PFSK-1 (cell line): Measurements from ENCODE around the gene SH3PXD2A.

Experiments used
- FOXP2 ChIP-seq: optimal IDR thresholded peaks from 2 replicates; pipeline ENCODE3; 2011; ENCODE audit warnings: borderline replicate concordance, control low read depth, inconsistent platforms; ENCODE audit not compliant: insufficient read depth; ENCODE audit errors: extremely low read length, extremely low read depth
- POLR2AphosphoS5 ChIP-seq: IDR thresholded peaks from 2 replicates; pipeline ENCODE4 v1.6.1; 2012; ENCODE audit warnings: low read depth, mild to moderate bottlenecking, control low read depth, low read length, moderate library complexity
- SIN3A ChIP-seq: IDR thresholded peaks from 2 replicates; pipeline ENCODE4 v1.6.1; 2012; ENCODE audit warnings: mild to moderate bottlenecking, low read length, moderate library complexity, borderline replicate concordance; ENCODE audit not compliant: insufficient read depth
- TAF1 ChIP-seq: IDR thresholded peaks from 2 replicates; pipeline ENCODE4 v1.6.1; 2012; ENCODE audit warnings: low read length, control low read depth, borderline replicate concordance; ENCODE audit not compliant: insufficient read depth
- TF ChIP-seq, protein P1 (sequence below), 2 experiments: IDR thresholded peaks; 2 replicates each; pipeline versions ENCODE4 v1.6.1 to v1.8.0; 2011 to 2012; ENCODE audit warnings: low read depth in 2 of 2, low read length in 2 of 2, control low read depth in 1 of 2, inconsistent platforms in 1 of 2, mild to moderate bottlenecking in 1 of 2, moderate library complexity in 1 of 2; ENCODE audit not compliant: insufficient read depth in 1 of 2

- TF ChIP-seq POLR2AphosphoS5 (no peak), SIN3A (no peak), TAF1 (no peak), FOXP2 (no peak)
- TF ChIP-seq, protein P1, sequence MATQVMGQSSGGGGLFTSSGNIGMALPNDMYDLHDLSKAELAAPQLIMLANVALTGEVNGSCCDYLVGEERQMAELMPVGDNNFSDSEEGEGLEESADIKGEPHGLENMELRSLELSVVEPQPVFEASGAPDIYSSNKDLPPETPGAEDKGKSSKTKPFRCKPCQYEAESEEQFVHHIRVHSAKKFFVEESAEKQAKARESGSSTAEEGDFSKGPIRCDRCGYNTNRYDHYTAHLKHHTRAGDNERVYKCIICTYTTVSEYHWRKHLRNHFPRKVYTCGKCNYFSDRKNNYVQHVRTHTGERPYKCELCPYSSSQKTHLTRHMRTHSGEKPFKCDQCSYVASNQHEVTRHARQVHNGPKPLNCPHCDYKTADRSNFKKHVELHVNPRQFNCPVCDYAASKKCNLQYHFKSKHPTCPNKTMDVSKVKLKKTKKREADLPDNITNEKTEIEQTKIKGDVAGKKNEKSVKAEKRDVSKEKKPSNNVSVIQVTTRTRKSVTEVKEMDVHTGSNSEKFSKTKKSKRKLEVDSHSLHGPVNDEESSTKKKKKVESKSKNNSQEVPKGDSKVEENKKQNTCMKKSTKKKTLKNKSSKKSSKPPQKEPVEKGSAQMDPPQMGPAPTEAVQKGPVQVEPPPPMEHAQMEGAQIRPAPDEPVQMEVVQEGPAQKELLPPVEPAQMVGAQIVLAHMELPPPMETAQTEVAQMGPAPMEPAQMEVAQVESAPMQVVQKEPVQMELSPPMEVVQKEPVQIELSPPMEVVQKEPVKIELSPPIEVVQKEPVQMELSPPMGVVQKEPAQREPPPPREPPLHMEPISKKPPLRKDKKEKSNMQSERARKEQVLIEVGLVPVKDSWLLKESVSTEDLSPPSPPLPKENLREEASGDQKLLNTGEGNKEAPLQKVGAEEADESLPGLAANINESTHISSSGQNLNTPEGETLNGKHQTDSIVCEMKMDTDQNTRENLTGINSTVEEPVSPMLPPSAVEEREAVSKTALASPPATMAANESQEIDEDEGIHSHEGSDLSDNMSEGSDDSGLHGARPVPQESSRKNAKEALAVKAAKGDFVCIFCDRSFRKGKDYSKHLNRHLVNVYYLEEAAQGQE (IDR thresholded peaks at IDR 0.05; ENCODE audit: insufficient read depth in 1 of 2, low read depth in 2 of 2, low read length in 2 of 2): no peak
Observed at GRCh38 chr10:103600325-103600724, 255.1 kb downstream of the SH3PXD2A start.
